ENCODE results near the gene LTF. TPM values are rescaled to one million over a fixed set of nuclear protein-coding genes. Genes with fewer than 3 reads are reported as not detected.

The LTF gene
- total and polyA plus RNA-seq, 2 of the 13 experiments (the other 11 are each of a cell fraction or from before 2014, with no cell fraction given) = not detected

GRCh38 chr3:46410669-46411068 lies 54.0 kb downstream of the LTF start (continued):
- no peak for TF ChIP-seq ZNF782 (CRISPR knock-in tag; IDR thresholded peaks at IDR 0.05; ENCODE audit: borderline replicate concordance)
- TF ChIP-seq ZBTB7B (CRISPR knock-in tag; IDR thresholded peaks at IDR 0.05) = no peak
- TF ChIP-seq ZBTB20 (CRISPR knock-in tag; IDR thresholded peaks at IDR 0.05; ENCODE audit: borderline replicate concordance, low read depth) = no peak
- no peak for TF ChIP-seq GTF3A (CRISPR knock-in tag; conservative IDR thresholded peaks at IDR 0.05)
- no peak for TF ChIP-seq NCOA5 (CRISPR knock-in tag; IDR thresholded peaks at IDR 0.05)
- TF ChIP-seq CTCF (CRISPR knock-in tag; IDR thresholded peaks at IDR 0.05) = no peak
- TF ChIP-seq SAFB2 (CRISPR knock-in tag; IDR thresholded peaks at IDR 0.05; ENCODE audit: borderline replicate concordance, low read depth) = no peak
- no peak for TF ChIP-seq ZNF652 (CRISPR knock-in tag; IDR thresholded peaks at IDR 0.05; ENCODE audit: borderline replicate concordance, low read depth)
- no peak for TF ChIP-seq GMEB2 (CRISPR knock-in tag; IDR thresholded peaks at IDR 0.05; ENCODE audit: low read depth)
- TF ChIP-seq ZNF550 (CRISPR knock-in tag; IDR thresholded peaks at IDR 0.05; ENCODE audit: borderline replicate concordance) = no peak
- TF ChIP-seq ZNF614 (CRISPR knock-in tag; IDR thresholded peaks at IDR 0.05; ENCODE audit: borderline replicate concordance) = no peak

All from HepG2 (cell line).